Chondrocyte (in vitro differentiated cells): Measurements from ENCODE around the gene IFT122. TPM values are rescaled to one million over a fixed set of nuclear protein-coding genes. Genes with fewer than 3 reads are reported as not detected.

ENCODE experiments used
- DNase-seq: peaks from one replicate; pipeline ENCODE4 v3.0.0; 2021; ENCODE audit warnings: mixed read lengths, low spot score
- H3K27ac Mint-ChIP-seq: one replicate; pipeline ENCODE4 v1.8.0; 2021; ENCODE audit warnings: mild to moderate bottlenecking, moderate library complexity, mixed read lengths; ENCODE audit not compliant: unreplicated experiment
- H3K27me3 Mint-ChIP-seq: 2 replicates; pipeline ENCODE4 v1.8.0; 2021; ENCODE audit warnings: low read depth, mixed read lengths
- H3K36me3 Mint-ChIP-seq: 2 replicates; pipeline ENCODE4 v1.8.0; 2021; ENCODE audit warnings: low read depth, mixed read lengths
- H3K4me1 Mint-ChIP-seq: 2 replicates; pipeline ENCODE4 v1.8.0; 2021; ENCODE audit warnings: low read depth, mild to moderate bottlenecking, mixed read lengths
- H3K4me3 Mint-ChIP-seq: one replicate; pipeline ENCODE4 v1.8.0; 2021; ENCODE audit warnings: mild to moderate bottlenecking, moderate library complexity, mixed read lengths; ENCODE audit not compliant: unreplicated experiment
- H3K9me3 Mint-ChIP-seq: 2 replicates; pipeline ENCODE4 v1.8.0; 2021; ENCODE audit warnings: low read depth, mixed read lengths
- total RNA-seq: library from RNA; stranded (reverse); gene quantifications from 3 replicates; pipeline ENCODE4 v1.2.1, GENCODE V29; 2021
- TF ChIP-seq, protein P1 (sequence below): fragments of 200-600 bp; sonication (generic); IDR thresholded peaks from 2 replicates; pipeline ENCODE4 v1.5.0; 2021; ENCODE audit warnings: antibody characterized with exemption, mild to moderate bottlenecking, moderate library complexity

The IFT122 gene
- total RNA-seq, 1 donor from 2014 or later, result 16.2 TPM

DNA sequence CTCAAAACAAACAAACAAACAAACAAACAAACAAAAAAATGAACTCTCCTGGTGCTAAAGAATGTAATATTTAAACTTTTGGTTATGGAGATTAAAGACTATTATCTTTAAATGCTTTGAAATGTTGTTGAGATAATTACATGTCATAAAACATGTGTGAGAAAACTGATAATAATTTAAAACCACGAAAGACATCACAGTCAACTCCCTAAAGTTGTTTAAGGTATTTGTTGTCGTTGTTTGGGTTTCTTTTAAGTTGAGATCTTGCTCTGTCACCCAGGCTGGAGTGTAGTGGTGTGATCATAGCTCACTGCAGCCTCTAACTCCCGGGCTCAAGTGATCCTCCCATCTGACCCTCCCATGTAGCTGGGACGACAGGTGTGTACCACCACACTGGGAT lies 23.6 kb upstream of the IFT122 start:
- no peak for DNase-seq
- TF ChIP-seq, protein P1, sequence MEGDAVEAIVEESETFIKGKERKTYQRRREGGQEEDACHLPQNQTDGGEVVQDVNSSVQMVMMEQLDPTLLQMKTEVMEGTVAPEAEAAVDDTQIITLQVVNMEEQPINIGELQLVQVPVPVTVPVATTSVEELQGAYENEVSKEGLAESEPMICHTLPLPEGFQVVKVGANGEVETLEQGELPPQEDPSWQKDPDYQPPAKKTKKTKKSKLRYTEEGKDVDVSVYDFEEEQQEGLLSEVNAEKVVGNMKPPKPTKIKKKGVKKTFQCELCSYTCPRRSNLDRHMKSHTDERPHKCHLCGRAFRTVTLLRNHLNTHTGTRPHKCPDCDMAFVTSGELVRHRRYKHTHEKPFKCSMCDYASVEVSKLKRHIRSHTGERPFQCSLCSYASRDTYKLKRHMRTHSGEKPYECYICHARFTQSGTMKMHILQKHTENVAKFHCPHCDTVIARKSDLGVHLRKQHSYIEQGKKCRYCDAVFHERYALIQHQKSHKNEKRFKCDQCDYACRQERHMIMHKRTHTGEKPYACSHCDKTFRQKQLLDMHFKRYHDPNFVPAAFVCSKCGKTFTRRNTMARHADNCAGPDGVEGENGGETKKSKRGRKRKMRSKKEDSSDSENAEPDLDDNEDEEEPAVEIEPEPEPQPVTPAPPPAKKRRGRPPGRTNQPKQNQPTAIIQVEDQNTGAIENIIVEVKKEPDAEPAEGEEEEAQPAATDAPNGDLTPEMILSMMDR, result no peak
- Mint-ChIP-seq H3K9me3 (no peaks in the 10 kb centered on the region), H3K27ac (no peak overlapping the region), H3K36me3 (no peaks in the 10 kb centered on the region), H3K27me3 (no peaks in the 10 kb centered on the region), H3K4me1 (peaks cover 17% of the 10 kb centered on the region), H3K4me3 (no peak overlapping the region)

DNA sequence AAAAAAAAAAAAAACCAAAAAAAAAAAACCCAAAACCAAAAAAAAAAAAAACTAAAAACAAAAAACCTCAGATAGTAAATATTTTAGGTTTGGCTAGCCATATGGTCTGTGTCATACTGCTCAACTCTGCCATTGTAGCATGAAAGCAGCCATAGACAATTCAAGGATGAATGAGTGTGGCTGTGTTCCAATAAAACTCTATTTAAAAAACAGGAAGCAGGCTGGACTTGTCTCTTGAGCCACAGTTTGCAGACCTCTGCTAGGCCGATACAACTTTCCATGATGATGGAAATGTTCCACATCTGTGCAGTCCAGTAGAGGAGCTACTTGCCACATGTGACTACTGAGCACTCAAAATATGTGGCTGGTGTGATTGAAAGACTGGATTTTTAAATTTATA lies 22.7 kb upstream of the IFT122 start:
- Mint-ChIP-seq H3K27ac (no peak overlapping the region), H3K9me3 (no peaks in the 10 kb centered on the region), H3K36me3 (no peaks in the 10 kb centered on the region), H3K4me3 (no peak overlapping the region), H3K4me1 (peaks cover 17% of the 10 kb centered on the region), H3K27me3 (no peaks in the 10 kb centered on the region)
- TF ChIP-seq, protein P1, result no peak
- no peak for DNase-seq

DNA sequence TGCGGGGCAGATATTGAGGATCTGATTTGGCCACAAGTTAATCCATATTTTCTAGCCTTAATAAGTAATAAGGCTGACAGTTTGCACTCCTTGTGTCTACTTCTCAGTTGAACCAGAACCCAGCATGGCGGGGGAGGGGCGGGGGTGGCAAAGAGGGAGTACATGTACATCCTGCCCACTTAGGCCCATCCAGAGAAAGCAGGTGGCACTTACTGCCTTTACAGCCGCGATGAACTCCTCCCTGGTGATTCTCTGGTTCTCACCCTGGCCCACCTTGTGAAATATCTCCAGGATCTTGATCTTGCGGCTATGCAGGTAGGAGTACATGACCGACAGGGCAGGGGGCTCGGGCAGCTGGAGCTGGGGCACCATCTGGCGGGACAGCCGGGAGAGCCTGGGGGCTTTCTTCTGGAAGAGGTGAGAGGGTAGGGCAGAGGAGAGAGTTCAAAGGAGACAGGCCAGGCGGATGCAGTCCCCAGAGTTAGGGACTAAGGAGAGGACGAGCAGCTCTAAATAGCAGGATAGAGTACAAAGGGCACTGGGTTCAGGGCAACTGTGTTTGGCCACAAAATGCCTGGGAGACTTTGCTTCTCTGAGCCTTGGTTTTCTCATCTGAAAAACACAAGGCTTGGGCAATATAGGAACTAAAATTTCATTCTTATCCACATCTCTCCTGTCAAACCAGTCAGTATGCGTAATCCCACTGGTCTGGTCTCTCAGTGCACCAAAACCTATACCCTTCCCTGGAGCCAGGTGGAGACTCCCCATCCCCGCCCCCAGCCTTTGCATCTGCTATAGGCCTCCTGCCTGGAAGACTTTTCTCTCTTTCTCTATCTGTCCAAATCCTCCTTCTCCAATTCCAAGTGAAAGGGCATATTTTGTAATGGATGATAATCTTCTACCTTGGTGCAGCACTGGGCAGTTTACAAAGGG lies 21.7 kb upstream of the IFT122 start:
- Mint-ChIP-seq H3K4me1 (peaks cover 9% of the 10 kb centered on the region), H3K27me3 (no peaks in the 10 kb centered on the region), H3K4me3 (no peak overlapping the region), H3K9me3 (no peaks in the 10 kb centered on the region), H3K36me3 (no peaks in the 10 kb centered on the region), H3K27ac (no peak overlapping the region)
- DNase-seq, result no peak
- TF ChIP-seq, protein P1, result no peak

DNA sequence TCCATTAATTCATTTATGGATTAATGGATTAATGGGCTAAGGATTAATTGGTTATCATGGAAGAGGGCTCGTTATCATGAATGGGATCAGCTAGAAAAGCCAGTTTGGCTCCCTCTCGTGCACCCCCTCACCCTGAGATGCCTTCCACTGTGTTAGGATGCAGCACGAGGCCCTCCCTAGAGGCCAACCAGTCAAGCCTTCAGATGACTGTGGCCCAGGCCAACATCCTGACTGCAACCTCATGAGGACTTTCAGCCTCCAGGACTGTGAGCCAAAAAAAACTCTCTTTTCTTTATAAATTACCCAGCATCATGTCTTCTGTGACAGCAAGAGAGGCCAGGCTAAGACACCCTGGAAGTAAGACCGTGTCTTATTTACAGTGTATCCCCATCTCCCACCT lies 20.5 kb upstream of the IFT122 start:
- no peaks in the 10 kb centered on the region for H3K36me3 Mint-ChIP-seq
- H3K4me1 Mint-ChIP-seq, result no peaks in the 10 kb centered on the region
- H3K27ac Mint-ChIP-seq, result no peak overlapping the region
- TF ChIP-seq, protein P1, result no peak
- no peaks in the 10 kb centered on the region for H3K27me3 Mint-ChIP-seq
- DNase-seq, result no peak
- H3K4me3 Mint-ChIP-seq, result no peak overlapping the region
- H3K9me3 Mint-ChIP-seq, result no peaks in the 10 kb centered on the region

DNA sequence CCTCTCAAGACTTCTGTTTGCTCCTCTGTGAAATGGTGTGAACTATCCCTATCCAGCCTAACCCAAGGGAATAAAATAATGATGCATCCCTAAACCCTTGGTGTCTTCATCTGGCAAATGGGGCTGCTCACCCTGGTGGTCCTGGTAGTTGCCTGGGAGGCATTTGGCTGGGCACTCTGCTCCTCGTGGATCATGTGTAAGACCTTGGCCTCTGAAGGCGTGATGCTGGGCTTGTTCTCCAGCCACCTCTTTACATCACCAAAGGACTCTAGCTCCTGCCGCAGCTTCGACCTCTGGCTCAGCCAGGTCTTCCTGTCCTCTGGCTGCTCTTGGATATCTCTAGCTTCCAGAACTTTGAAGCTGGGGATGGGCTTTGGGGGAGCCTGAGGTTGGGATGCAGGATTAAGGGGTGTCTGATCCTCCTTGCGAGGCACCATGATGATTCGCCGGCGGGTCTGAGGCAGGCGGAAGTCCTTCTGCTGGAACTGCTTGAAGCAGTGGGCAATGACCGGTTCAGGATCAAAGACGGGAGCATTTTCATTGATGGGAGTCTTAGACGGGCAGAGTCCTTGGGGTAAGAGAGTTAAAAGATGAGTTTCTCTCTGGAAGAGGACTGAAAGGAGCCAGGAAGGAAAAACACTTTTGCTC lies 18.7 kb upstream of the IFT122 start:
- Mint-ChIP-seq H3K27me3 (no peaks in the 10 kb centered on the region), H3K27ac (no peak overlapping the region), H3K4me1 (no peaks in the 10 kb centered on the region), H3K4me3 (no peak overlapping the region), H3K9me3 (no peaks in the 10 kb centered on the region), H3K36me3 (no peaks in the 10 kb centered on the region)
- DNase-seq, result no peak
- TF ChIP-seq, protein P1, result no peak
